Tibial nerve (tissue), 4 donors: ENCODE measurements around the gene ZBTB7C.

Experiments used
- EP300 ChIP-seq, 2 donors: sonication (generic); formaldehyde crosslinking; IDR thresholded peaks; one replicate each; pipeline ENCODE4 v1.6.1; 2017; ENCODE audit warnings: antibody characterized with exemption in 2 of 2, mild to moderate bottlenecking in 1 of 2
- POLR2A ChIP-seq, 2 donors: fragments of 450-650 bp; IDR thresholded peaks; one replicate each; pipeline ENCODE4 v1.6.1; 2017; ENCODE audit warnings: antibody characterized with exemption in 2 of 2, mild to moderate bottlenecking in 2 of 2, moderate library complexity in 2 of 2
- TF ChIP-seq, protein P1 (sequence below), 5 experiments: fragments of 200-600 bp in 3 of 5; fragments of 450-650 bp in 2 of 5; sonication (generic) in 3 of 5; IDR thresholded peaks; one replicate each; pipeline ENCODE4 v1.5.1; 2016 to 2019; ENCODE audit warnings: antibody characterized with exemption in 5 of 5, mild to moderate bottlenecking in 3 of 5, moderate library complexity in 2 of 5

- TF ChIP-seq POLR2A (IDR thresholded peaks at IDR 0.05), result no peak
- TF ChIP-seq, protein P1, sequence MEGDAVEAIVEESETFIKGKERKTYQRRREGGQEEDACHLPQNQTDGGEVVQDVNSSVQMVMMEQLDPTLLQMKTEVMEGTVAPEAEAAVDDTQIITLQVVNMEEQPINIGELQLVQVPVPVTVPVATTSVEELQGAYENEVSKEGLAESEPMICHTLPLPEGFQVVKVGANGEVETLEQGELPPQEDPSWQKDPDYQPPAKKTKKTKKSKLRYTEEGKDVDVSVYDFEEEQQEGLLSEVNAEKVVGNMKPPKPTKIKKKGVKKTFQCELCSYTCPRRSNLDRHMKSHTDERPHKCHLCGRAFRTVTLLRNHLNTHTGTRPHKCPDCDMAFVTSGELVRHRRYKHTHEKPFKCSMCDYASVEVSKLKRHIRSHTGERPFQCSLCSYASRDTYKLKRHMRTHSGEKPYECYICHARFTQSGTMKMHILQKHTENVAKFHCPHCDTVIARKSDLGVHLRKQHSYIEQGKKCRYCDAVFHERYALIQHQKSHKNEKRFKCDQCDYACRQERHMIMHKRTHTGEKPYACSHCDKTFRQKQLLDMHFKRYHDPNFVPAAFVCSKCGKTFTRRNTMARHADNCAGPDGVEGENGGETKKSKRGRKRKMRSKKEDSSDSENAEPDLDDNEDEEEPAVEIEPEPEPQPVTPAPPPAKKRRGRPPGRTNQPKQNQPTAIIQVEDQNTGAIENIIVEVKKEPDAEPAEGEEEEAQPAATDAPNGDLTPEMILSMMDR (IDR thresholded peaks at IDR 0.05), result no peak
- no peak for TF ChIP-seq EP300 (IDR thresholded peaks at IDR 0.05)
These were observed 208.4 kb downstream of the ZBTB7C start for GRCh38 chr18:48200631-48201336.
